ENCODE measurements around the gene BPI.
"Not testable (repeated sequence)": the region's sequence is repeated elsewhere in the genome, so short reads cannot be mapped to it uniquely, and the experiment has no call there.

BPI gene

GRCh38 chr20:38303908-38304379 lies at the start of gene BPI:
Gene BPI, plus strand, starts transcription at chr20:38304156. Its CDS starts 68 bp downstream, at chr20:38304224.
- DNase-seq (ENCODE audit: low spot score), result no peak

GRCh38 chr20:38254621-38255020 lies 49.3 kb upstream of the BPI start:
- not testable (repeated sequence) for DNase-seq (ENCODE audit: low spot score)

GRCh38 chr20:38255393-38255792 lies 48.6 kb upstream of the BPI start:
- DNase-seq (ENCODE audit: low spot score), result no peak

GRCh38 chr20:38256021-38256420 lies 47.9 kb upstream of the BPI start:
- no peak for DNase-seq (ENCODE audit: low spot score)

- no peak for DNase-seq (ENCODE audit: low spot score)
Measured at GRCh38 chr20:38256966-38257365, 47.0 kb upstream of the BPI start.

GRCh38 chr20:38258545-38259215 lies 45.3 kb upstream of the BPI start:
- no peak for DNase-seq (ENCODE audit: low spot score)

GRCh38 chr20:38260025-38260377 lies 44.0 kb upstream of the BPI start:
- no peak for DNase-seq (ENCODE audit: low spot score)

- DNase-seq (ENCODE audit: low spot score), result no peak
Measured at GRCh38 chr20:38260378-38261053, 43.4 kb upstream of the BPI start, which contains the start of gene KIAA1755. Gene KIAA1755, minus strand, starts transcription at chr20:38260735. Its CDS starts 235 bp downstream, at chr20:38260500.

- DNase-seq (ENCODE audit: low spot score), result no peak
Measured at GRCh38 chr20:38261054-38261390, 42.9 kb upstream of the BPI start.

GRCh38 chr20:38262931-38263330 lies 41.0 kb upstream of the BPI start:
- DNase-seq (ENCODE audit: low spot score), result no peak

GRCh38 chr20:38266426-38266825 lies 37.5 kb upstream of the BPI start:
- DNase-seq (ENCODE audit: low spot score), result no peak

GRCh38 chr20:38267296-38267695 lies 36.7 kb upstream of the BPI start:
- DNase-seq (ENCODE audit: low spot score), result no peak

- no peak for DNase-seq (ENCODE audit: low spot score)
Measured at GRCh38 chr20:38267901-38268514, 35.9 kb upstream of the BPI start.

- DNase-seq (ENCODE audit: low spot score), result no peak
Measured at GRCh38 chr20:38269040-38269439, 34.9 kb upstream of the BPI start.

GRCh38 chr20:38269715-38270114 lies 34.2 kb upstream of the BPI start:
- no peak for DNase-seq (ENCODE audit: low spot score)

- no peak for DNase-seq (ENCODE audit: low spot score)
Measured at GRCh38 chr20:38270869-38271605, 32.9 kb upstream of the BPI start.

GRCh38 chr20:38271608-38272120 lies 32.3 kb upstream of the BPI start:
- no peak for DNase-seq (ENCODE audit: low spot score)

GRCh38 chr20:38272398-38272797 lies 31.6 kb upstream of the BPI start:
- DNase-seq (ENCODE audit: low spot score), result no peak

GRCh38 chr20:38272961-38273360 lies 31.0 kb upstream of the BPI start:
- no peak for DNase-seq (ENCODE audit: low spot score)

GRCh38 chr20:38275815-38276550 lies 28.0 kb upstream of the BPI start:
- no peak for DNase-seq (ENCODE audit: low spot score)

GRCh38 chr20:38277285-38277684 lies 26.7 kb upstream of the BPI start:
- DNase-seq (ENCODE audit: low spot score), result no peak

GRCh38 chr20:38277691-38278090 lies 26.3 kb upstream of the BPI start:
- no peak for DNase-seq (ENCODE audit: low spot score)
